ENCODE measurements around the gene SLC7A6.
A peak's percentile ranks its signal among the peaks of the same experiment; 100 is the strongest.

The SLC7A6 gene

GRCh38 chr16:68252383-68252782, 11.9 kb upstream of the SLC7A6 start:
- H3K27ac ChIP-seq = no peak overlapping the region
- DNase-seq (ENCODE audit: low read depth, low spot score) = no peak

DNA sequence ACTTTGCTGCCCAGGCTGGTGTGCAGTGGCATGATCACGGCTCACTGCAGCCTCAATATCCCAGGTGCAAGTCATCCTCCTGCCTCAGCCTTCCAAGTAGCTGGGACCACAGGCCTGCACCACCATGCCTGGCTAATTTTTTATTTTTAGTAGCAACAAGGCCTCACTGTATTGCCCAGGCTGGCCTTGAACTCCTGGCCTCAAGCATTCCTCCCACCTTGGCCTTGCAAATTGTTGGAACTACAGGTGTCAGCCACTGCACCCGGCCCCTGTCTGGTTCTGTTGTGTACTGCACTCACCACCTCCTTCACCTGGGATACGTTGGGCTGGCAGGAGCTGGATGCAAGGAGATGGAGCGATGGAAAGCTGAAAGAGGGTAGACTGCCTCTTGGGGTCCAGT, 10.6 kb upstream of the SLC7A6 start:
- H3K27ac ChIP-seq = no peak overlapping the region
- no peak for DNase-seq (ENCODE audit: low read depth, low spot score)

- no peak overlapping the region for H3K27ac ChIP-seq
- no peak for DNase-seq (ENCODE audit: low read depth, low spot score)
Measured at GRCh38 chr16:68255712-68256111, 8.6 kb upstream of the SLC7A6 start.

- peak overlapping the region; percentile 37 for H3K27ac ChIP-seq
- DNase-seq (ENCODE audit: low read depth, low spot score) = no peak
Measured at GRCh38 chr16:68257251-68257905, 6.9 kb upstream of the SLC7A6 start.

- DNase-seq (ENCODE audit: low read depth, low spot score) = peak; percentile 72
- peak overlapping the region; percentile 37 for H3K27ac ChIP-seq
Measured at GRCh38 chr16:68257906-68258800, 6.2 kb upstream of the SLC7A6 start.

DNA sequence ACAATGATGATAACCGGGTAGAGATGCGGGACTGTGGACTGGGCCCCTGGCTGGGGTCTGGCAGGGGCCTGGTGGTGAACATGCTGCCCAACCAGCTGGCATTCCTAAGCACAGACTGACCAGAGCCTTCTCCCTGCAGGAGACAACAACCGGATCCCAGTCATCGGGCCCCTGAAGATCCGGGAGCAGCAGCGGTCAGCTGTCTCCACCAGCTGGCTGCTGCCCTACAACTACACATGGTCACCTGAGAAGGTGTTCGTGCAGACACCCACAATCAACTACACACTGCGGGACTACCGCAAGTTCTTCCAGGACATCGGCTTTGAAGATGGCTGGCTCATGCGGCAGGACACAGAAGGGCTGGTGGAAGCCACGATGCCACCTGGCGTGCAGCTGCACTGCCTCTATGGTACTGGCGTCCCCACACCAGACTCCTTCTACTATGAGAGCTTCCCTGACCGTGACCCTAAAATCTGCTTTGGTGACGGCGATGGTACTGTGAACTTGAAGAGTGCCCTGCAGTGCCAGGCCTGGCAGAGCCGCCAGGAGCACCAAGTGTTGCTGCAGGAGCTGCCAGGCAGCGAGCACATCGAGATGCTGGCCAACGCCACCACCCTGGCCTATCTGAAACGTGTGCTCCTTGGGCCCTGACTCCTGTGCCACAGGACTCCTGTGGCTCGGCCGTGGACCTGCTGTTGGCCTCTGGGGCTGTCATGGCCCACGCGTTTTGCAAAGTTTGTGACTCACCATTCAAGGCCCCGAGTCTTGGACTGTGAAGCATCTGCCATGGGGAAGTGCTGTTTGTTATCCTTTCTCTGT, 5.1 kb upstream of the SLC7A6 start:
- DNase-seq (ENCODE audit: low read depth, low spot score) = no peak
- no peak overlapping the region for H3K27ac ChIP-seq

DNA sequence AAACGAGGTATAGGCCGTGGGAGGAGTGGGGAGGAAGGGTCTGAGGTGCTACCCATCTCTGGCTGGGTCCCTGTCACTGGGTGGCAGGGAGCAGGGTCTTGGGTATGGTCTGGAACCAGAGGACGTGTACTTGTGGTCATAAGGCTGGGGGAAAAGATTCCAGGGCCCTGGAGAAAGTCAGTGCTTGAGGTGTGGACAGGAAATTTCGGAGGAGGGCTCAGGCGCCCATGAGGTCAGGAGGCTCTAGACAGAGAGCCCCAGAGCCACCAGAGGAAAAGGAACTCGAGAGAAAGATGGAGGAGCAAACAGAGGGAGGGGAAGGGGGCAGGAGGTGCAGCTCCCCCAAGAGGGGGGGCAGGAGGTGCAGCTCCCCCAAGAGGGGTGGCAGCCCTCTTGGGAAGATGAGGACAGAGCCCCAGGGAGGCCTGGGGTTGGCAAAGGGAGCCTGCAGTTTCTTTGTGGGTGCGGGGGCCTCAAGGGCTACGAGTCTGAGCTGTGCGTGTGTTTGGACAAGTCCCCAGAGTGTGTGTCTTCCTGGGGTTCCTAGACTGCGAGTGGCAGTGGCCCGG, 683 bp upstream of the SLC7A6 start:
- peak overlapping the region; percentile 95 for H3K27ac ChIP-seq
- no peak for DNase-seq (ENCODE audit: low read depth, low spot score)

DNA sequence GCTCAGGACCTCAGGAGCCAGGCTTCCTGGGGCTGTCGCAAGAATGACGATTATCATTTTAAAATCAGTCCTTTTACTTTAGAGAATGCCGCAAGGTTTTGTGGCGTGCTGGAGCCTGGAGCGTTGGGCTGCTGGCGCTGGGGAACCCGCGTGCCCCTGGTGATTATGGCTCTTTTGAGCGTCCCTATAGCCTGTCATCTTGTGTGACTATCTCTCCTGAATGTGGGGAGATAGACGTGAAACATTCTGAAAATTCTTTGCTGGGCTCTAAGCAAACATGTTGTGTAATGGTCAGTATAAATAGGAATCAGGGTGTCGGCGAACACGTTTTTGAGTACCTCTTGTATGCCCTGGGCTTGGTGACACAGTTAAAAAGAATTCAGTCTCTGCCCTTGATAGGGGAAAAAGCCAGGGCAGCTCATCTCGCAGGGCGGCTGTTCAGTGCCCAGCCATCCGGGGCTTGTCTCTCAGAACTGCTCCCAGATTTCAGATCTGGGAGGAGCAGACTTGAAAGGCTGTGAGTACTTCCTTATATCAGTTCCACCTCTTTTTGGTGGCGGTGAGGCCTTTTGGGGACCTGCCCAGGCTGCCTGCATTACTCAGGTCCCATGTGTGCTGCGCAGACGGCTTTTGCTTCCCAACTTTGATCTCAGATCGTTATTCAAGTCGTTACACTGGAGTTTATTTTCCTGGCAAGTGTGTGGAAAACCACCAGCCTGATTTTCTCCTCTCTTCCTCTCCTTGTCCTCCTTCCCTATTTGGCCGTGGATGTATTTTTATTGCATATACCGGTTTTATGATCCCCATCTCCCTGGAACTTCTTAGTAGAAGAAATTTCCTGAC, 973 bp downstream of the SLC7A6 start:
- peak overlapping the region; percentile 95 for H3K27ac ChIP-seq
- DNase-seq (ENCODE audit: low read depth, low spot score) = no peak

DNA sequence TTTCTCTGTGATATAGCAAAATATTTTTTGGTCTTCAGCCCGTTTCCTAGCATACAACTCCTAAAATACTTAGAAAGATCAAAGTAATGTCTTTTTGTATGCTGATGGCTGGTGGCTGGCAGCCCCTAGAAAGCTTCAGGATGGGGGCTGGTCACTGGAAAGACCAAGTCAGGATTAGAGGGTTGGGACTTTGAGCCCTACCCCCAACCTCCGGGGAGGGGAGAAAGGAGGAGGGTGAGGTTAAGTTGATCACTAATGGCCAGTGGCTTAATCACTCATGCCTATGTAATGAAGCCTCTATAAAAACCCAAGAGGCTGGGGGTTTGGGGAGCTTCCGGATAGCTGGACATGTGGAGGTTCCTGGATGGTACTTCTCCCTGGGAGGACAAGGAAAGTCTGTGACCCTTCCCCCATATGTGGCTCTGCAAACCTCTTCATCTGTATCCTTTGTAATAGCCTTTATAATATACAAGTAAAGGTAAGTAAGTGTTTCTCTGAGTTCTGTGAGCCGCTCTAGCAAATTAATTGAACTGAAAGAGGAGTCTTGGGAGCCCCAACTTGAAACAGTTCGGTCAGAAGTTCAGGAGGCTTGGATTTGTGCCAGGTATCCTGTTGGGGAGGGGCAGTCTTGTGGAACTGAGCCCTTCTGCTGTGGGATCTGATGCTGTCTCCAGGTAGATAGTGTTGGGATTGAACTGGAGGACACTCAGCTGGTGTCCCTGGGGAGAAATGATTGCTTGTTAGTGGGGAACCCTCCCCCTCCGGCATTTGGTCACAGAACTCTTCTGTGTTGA, 3.5 kb downstream of the SLC7A6 start:
- H3K27ac ChIP-seq = no peak overlapping the region
- DNase-seq (ENCODE audit: low read depth, low spot score) = no peak

GRCh38 chr16:68269793-68270192, 5.5 kb downstream of the SLC7A6 start:
- H3K27ac ChIP-seq = no peak overlapping the region
- no peak for DNase-seq (ENCODE audit: low read depth, low spot score)

DNA sequence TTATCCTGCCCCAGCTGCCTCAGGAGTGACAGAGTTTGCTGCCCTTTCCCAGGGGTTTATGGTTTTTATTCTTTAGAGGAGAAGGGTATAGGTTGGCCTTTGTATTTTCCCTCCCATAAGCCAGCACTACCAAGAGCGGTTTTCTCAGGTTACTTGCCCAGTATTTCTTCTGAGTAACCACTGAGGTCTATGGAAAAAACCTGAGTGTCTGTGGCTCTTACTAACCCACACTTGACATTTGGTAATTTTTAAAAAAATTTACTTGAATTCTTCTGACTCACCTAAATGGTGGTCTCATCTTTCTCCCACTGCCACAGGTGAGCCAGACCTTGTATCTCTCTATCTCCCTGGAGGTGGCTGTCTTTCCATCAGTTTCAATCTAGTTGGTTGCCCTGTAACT, 6.0 kb downstream of the SLC7A6 start:
- no peak for DNase-seq (ENCODE audit: low read depth, low spot score)

GRCh38 chr16:68272507-68273209, 8.3 kb downstream of the SLC7A6 start:
- H3K27ac ChIP-seq = no peak overlapping the region
- no peak for DNase-seq (ENCODE audit: low read depth, low spot score)

More for the DNA sequence above, 6.0 kb downstream of the SLC7A6 start:
- no peak overlapping the region for H3K27ac ChIP-seq

- DNase-seq (ENCODE audit: low read depth, low spot score) = no peak
- no peak overlapping the region for H3K27ac ChIP-seq
Measured at GRCh38 chr16:68273459-68273858, 9.1 kb downstream of the SLC7A6 start.

DNA sequence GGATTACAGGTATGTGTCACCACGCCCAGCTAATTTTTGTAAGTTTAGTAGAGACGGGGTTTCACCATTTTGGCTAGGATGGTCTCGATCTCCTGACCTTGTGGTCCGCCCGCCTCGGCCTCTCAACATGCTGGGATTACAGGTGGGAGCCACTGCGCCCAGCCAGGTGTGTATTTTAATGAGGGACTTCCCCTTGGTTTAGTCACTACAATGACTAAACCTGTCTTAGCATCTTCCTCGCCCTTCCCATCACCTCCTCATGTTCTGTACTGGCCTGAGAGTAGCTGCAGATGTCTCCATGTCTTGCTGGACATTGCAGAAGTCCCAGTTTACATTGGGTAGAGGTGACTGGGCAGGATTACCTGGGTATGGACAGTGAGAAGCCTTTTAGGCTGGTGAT, 9.6 kb downstream of the SLC7A6 start:
- H3K27ac ChIP-seq = no peak overlapping the region
- no peak for DNase-seq (ENCODE audit: low read depth, low spot score)

DNA sequence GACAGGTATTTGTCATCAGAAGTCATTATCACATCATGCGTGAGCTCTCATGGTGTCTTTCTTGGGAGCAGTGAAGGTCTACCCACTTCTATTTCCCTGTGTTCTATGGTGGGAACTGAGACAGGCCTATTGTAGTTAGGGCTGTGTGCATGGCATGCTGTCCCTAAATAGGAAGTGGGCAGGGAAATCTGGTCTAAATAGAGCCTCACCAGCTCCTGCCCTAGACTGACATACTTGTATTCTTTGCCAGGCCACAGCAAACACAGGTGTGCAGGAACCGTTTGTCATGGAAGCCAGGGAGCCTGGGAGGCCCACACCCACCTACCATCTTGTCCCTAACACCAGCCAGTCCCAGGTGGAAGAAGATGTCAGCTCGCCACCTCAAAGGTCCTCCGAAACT, 10.1 kb downstream of the SLC7A6 start:
- H3K27ac ChIP-seq = no peak overlapping the region
- DNase-seq (ENCODE audit: low read depth, low spot score) = no peak

DNA sequence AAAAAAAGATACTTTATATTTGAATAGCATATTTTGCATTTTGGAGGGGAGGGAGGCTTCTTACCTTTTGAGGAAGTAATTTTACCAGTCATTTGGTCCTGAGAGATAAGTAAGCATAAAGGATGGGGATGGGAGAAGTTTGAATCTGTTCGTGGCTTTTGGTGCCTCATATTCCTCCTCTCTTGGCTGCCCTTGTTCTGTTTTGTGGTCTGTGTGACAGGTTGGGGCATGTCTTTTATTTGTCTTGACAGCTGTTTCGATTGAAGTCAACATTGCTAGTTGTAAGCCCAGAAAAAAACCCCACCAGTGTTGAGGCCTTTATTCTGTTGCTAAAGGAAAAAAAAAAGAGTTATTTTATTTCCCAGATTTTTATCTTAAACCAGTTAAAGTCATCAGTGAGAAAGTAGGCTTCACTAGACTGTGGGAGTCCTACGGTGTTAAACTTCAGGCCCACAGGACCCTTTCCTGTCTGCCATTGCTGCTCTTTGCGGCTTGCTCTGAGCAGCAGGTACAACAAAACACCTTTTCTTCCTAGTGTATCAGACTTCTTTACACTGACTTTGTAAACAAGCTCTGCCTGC, 11.4 kb downstream of the SLC7A6 start:
- peak; percentile 62 for DNase-seq (ENCODE audit: low read depth, low spot score)
- H3K27ac ChIP-seq = no peak overlapping the region

DNA sequence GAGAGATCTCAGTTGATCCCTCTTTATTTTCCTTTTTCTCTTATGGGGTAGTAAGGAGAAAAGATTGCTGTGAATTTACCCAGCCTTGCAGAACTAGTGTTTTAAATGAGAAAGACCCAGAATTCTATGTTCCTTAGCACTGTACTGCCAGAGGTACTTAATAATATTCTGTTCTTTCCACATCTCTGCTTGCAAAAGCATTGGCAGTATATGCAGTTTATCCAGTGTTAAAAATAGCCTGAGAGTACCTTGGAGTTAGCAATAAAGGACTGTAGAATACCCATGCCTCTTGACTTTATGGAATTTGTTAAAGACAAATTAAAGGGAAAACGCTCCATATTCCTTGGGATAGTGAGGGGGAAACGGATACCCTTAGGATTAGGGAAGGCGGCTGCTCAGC, 11.9 kb downstream of the SLC7A6 start:
- no peak overlapping the region for H3K27ac ChIP-seq
- DNase-seq (ENCODE audit: low read depth, low spot score) = no peak

All from epithelial cell of prostate (primary cell).